Common myeloid progenitor, CD34-positive (primary cell): ENCODE measurements around the gene PLCB4.
A peak's percentile ranks its signal among the peaks of the same experiment; 100 is the strongest.

Experiments used
- CTCF ChIA-PET: fragments of 350-600 bp; sonication (Branson Sonifier 250); formaldehyde crosslinking; loops from one replicate; lab custom pipeline; 2021; ENCODE audit warnings: antibody characterized with exemption; lab: Charles Lee
- POLR2A ChIA-PET: fragments of 350-600 bp; sonication (Branson Sonifier 250); formaldehyde crosslinking; loops from one replicate; lab custom pipeline; 2021; ENCODE audit warnings: antibody characterized with exemption; lab: Charles Lee
- DNase-seq, 3 donors: peaks; one replicate each; pipeline versions ENCODE4 v3.0.0 to v3.0.0-alpha.2; 2013
- H3K27ac ChIP-seq, 2 experiments: 1 replicate in 1 of 2; 2 replicates in 1 of 2; pipeline ENCODE4 v1.7.0; 2013; ENCODE audit warnings: inconsistent platforms in 2 of 2, low read length in 2 of 2, mild to moderate bottlenecking in 2 of 2, low read depth in 1 of 2, moderate library complexity in 1 of 2; ENCODE audit not compliant: severe bottlenecking in 2 of 2, insufficient read depth in 1 of 2, poor library complexity in 1 of 2
- H3K27me3 ChIP-seq, 5 experiments: replicated peaks in 2 of 5; 1 replicate in 3 of 5; 2 replicates in 2 of 5; pipeline versions ENCODE4 v1.6.1 to v1.7.0; 2013; ENCODE audit warnings: low read length in 4 of 5, mild to moderate bottlenecking in 2 of 5, moderate library complexity in 2 of 5, inconsistent platforms in 1 of 5; ENCODE audit not compliant: insufficient read depth in 5 of 5, control insufficient read depth in 4 of 5
- H3K36me3 ChIP-seq, 4 experiments: 1 replicate in 2 of 4; 2 replicates in 2 of 4; pipeline versions ENCODE4 v1.6.1 to v1.7.0; 2013; ENCODE audit warnings: low read length in 3 of 4, control low read depth in 1 of 4, mild to moderate bottlenecking in 1 of 4; ENCODE audit not compliant: control insufficient read depth in 4 of 4, insufficient read depth in 4 of 4
- H3K4me1 ChIP-seq, 4 experiments: 1 replicate in 3 of 4; 2 replicates in 1 of 4; pipeline versions ENCODE4 v1.6.1 to v1.7.1; 2013; ENCODE audit warnings: low read length in 3 of 4, mild to moderate bottlenecking in 3 of 4, control low read depth in 1 of 4, inconsistent platforms in 1 of 4, moderate library complexity in 1 of 4; ENCODE audit not compliant: control insufficient read depth in 4 of 4, insufficient read depth in 4 of 4; ENCODE audit errors: control extremely low read depth in 1 of 4
- H3K4me3 ChIP-seq, 7 experiments: 1 replicate in 4 of 7; 2 replicates in 3 of 7; pipeline versions ENCODE4 v1.5.1 to v1.7.0; 2013; ENCODE audit warnings: mild to moderate bottlenecking in 7 of 7, low read length in 6 of 7, moderate library complexity in 6 of 7, inconsistent platforms in 2 of 7, low read depth in 2 of 7, control low read depth in 1 of 7; ENCODE audit not compliant: insufficient read depth in 4 of 7, control insufficient read depth in 1 of 7; ENCODE audit errors: extremely low read depth in 1 of 7
- H3K9me3 ChIP-seq, 5 experiments: 1 replicate in 4 of 5; 2 replicates in 1 of 5; pipeline versions ENCODE4 v1.6.1 to v1.7.1; 2013; ENCODE audit warnings: low read length in 4 of 5, mild to moderate bottlenecking in 2 of 5, inconsistent platforms in 1 of 5, low read depth in 1 of 5, moderate library complexity in 1 of 5; ENCODE audit not compliant: control insufficient read depth in 4 of 5, insufficient read depth in 2 of 5; ENCODE audit errors: control extremely low read depth in 1 of 5
- WGBS: methylation state at CpG from one replicate; pipeline ENCODE4 v1.1.5; 2013; ENCODE audit not compliant: insufficient coverage; 5-methylcytosine and 5-hydroxymethylcytosine counted together

The PLCB4 gene

GRCh38 chr20:9165261-9165660, 96.4 kb downstream of the PLCB4 start:
- CTCF ChIA-PET = interaction anchor here (0.6 kb wide), 1 partner anchor 65 kb away, joined by 3 read pairs; no protein-coding TSS in a partner anchor
- POLR2A ChIA-PET = no interaction called here
- DNase-seq = no peak
- WGBS = no CpG with 5 or more reads among the region's 2 CpGs
- peaks cover 16 to 52% (median 34%) of the 10 kb centered on the region in 4 experiments for H3K4me1 ChIP-seq
- no peak overlapping the region for H3K4me3 ChIP-seq
- H3K36me3 ChIP-seq = peaks cover 0 to 2% (median 0%) of the 10 kb centered on the region in 4 experiments
- no peak overlapping the region for H3K27ac ChIP-seq
- no peaks in the 10 kb centered on the region for H3K9me3 ChIP-seq
- H3K27me3 ChIP-seq = no peaks in the 10 kb centered on the region

GRCh38 chr20:9166153-9166780, 97.4 kb downstream of the PLCB4 start:
- CTCF ChIA-PET = no interaction called here
- Histone ChIP-seq H3K9me3 (no peaks in the 10 kb centered on the region), H3K4me1 (peaks cover 12 to 46% (median 27%) of the 10 kb centered on the region in 4 experiments), H3K36me3 (peaks cover 0 to 2% (median 0%) of the 10 kb centered on the region in 4 experiments), H3K27me3 (no peaks in the 10 kb centered on the region), H3K27ac (peak overlapping the region; percentile 26 to 67), H3K4me3 (peak overlapping the region in 4 of 7 experiments; percentile 27 to 69 (median 56))
- DNase-seq = no peak
- POLR2A ChIA-PET = no interaction called here
- 80% methylated on average over 6 of the region's 11 CpGs for WGBS

- Histone ChIP-seq H3K4me1 (peaks cover 2 to 35% (median 11%) of the 10 kb centered on the region in 4 experiments), H3K36me3 (peaks cover 0 to 2% (median 0%) of the 10 kb centered on the region in 4 experiments), H3K27ac (no peak overlapping the region), H3K27me3 (no peaks in the 10 kb centered on the region), H3K4me3 (no peak overlapping the region), H3K9me3 (no peaks in the 10 kb centered on the region)
- DNase-seq = no peak
- 84% methylated on average over 2 of the region's 7 CpGs for WGBS
- POLR2A ChIA-PET = interaction anchor here (0.7 kb wide), 1 partner anchor 1130 kb away, joined by 3 read pairs; no protein-coding TSS in a partner anchor
- CTCF ChIA-PET = interaction anchor here (1.5 to 4.1 kb wide), 4 partner anchors 10 to 379 kb away, joined by 4 to 18 read pairs (median 8); no protein-coding TSS in a partner anchor
These were observed 100.5 kb downstream of the PLCB4 start for GRCh38 chr20:9169409-9169808.

DNA sequence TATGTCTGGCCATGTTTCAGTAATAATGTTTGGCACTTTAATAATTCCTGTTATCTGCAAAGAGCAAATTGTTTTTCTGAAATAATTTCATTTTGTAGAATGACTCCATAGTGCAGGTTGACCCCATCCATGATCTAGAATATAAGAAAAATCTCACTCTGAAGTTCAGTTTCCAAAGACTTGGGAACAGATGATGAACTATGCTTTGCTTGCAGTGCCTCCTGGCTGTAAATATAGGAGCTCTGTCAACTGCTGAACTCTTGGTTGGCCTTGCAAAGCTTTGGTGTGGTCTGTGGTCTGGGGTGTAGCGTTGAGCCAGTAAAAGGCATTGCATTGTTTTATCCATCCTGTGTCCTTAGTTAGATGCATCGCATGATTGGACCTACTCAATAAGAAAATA, 104.0 kb downstream of the PLCB4 start:
- Histone ChIP-seq H3K4me3 (no peak overlapping the region), H3K4me1 (peaks cover 0 to 17% (median 5%) of the 10 kb centered on the region in 4 experiments), H3K27me3 (no peaks in the 10 kb centered on the region), H3K36me3 (peaks cover 0 to 2% (median 0%) of the 10 kb centered on the region in 4 experiments), H3K27ac (no peak overlapping the region), H3K9me3 (no peaks in the 10 kb centered on the region)
- POLR2A ChIA-PET = no interaction called here
- peak; percentile 66 to 81 (median 79) for DNase-seq
- WGBS = 45% methylated on average over 2 of the region's 2 CpGs
- CTCF ChIA-PET = interaction anchor here (0.7 to 2.8 kb wide), 4 partner anchors 12 to 319 kb away, joined by 4 to 9 read pairs (median 6); no protein-coding TSS in a partner anchor

GRCh38 chr20:9177278-9177677, 108.4 kb downstream of the PLCB4 start:
- Histone ChIP-seq H3K4me3 (no peak overlapping the region), H3K27me3 (no peaks in the 10 kb centered on the region), H3K27ac (no peak overlapping the region), H3K4me1 (peaks cover 0 to 17% (median 5%) of the 10 kb centered on the region in 4 experiments), H3K36me3 (no peaks in the 10 kb centered on the region), H3K9me3 (no peaks in the 10 kb centered on the region)
- WGBS = 96% methylated on average over 3 of the region's 4 CpGs
- DNase-seq = peak in 1 of 3 donors; percentile 20
- ChIA-PET CTCF (no interaction called here), POLR2A (no interaction called here)

DNA sequence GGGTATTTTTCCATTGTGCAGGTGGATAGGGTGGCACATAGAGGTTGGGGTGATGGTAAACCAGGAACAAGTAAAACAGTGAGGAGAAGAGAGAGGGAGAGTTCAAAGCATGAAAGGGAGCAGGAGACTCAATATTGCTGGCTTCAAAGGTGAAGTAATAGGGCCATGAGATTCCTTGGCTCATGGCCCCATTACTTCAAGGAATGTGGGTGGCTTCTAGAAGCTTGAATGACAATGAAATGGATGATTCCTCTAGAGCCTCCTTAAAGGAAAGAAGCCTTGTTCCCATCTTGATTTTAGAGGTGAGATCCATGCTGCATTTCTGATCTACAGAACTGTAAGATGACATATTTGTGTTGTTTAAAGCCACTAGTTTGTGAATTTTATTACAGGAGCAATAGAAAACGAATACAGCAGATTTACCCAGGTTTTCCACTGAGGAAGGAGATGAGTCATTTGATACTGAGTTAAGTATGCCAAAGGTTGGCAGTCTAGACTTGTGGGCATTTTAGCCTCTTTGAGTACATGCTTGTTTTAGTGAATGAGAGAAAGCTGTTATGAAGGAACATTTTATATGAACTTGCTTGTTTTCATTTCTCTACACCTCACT, 110.4 kb downstream of the PLCB4 start:
- Histone ChIP-seq H3K36me3 (no peaks in the 10 kb centered on the region), H3K4me1 (peaks cover 0 to 4% (median 0%) of the 10 kb centered on the region in 4 experiments), H3K27ac (no peak overlapping the region), H3K9me3 (no peaks in the 10 kb centered on the region), H3K27me3 (no peaks in the 10 kb centered on the region), H3K4me3 (no peak overlapping the region)
- WGBS = 67% methylated on average over 1 of the region's 1 CpG
- ChIA-PET POLR2A (no interaction called here), CTCF (interaction anchor here (1.0 to 1.8 kb wide), 2 partner anchors 8 to 389 kb away, joined by 3 to 4 read pairs; no protein-coding TSS in a partner anchor)
- peak in 1 of 3 donors; percentile 38 for DNase-seq

DNA sequence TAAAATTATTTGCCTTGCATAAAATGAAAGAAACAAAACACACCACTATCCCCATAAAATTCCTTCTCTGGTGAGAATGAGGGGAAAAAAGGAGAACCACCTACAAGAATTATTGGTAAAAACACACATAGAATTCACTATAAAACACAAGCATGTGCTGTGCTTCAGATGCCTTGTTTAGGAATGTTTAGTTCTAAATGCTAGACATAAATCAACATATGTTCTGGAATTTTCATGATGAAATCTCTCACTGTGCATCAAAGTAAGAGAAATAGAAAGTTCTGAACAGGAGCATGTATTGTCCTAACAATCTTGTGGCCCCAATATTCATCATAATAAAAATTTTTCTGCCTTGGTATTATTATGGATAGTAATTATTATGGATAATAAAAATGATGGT, 111.0 kb downstream of the PLCB4 start:
- no peaks in the 10 kb centered on the region for H3K9me3 ChIP-seq
- H3K36me3 ChIP-seq = no peaks in the 10 kb centered on the region
- no peak overlapping the region for H3K27ac ChIP-seq
- DNase-seq = no peak
- ChIA-PET POLR2A (no interaction called here), CTCF (interaction anchor here (0.6 to 1.8 kb wide), 3 partner anchors 9 to 390 kb away, joined by 3 to 4 read pairs (median 3); no protein-coding TSS in a partner anchor)
- no peak overlapping the region for H3K4me3 ChIP-seq
- no peaks in the 10 kb centered on the region for H3K27me3 ChIP-seq
- H3K4me1 ChIP-seq = peaks cover 0 to 4% (median 0%) of the 10 kb centered on the region in 4 experiments
